ENCODE results near the gene ANO7.

Gene ANO7

DNA sequence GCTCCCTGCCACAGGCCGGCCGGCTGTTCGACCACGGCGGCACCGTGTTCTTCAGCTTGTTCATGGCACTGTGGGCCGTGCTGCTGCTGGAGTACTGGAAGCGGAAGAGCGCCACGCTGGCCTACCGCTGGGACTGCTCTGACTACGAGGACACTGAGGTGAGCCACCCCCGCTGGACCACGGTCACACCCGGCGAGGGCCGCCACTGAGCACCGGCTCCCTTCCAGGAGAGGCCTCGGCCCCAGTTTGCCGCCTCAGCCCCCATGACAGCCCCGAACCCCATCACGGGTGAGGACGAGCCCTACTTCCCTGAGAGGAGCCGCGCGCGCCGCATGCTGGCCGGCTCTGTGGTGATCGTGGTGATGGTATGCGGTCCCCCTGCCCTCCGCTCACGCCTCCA, 20.8 kb downstream of the ANO7 start:
- DNase-seq = no peak

DNA sequence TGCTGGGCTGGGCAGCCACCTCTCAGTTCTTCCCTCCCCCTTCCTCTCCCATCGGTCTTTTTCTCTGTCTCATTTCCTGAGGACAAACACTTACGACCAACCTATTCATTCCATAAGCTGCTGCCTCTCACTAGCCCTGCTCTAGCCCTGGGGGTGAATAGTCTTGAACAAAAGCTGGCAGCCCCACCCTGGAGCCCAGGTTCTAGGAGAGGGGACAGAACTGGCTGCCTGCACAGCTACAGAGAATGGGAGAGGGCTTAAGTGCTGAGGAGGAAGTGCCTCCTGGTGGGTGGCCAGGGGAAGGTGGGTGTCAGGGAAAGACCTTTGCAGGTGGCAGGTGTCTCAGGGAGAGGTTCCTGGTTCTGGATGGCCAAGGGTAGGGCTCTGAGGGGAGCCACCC, 22.8 kb downstream of the ANO7 start:
- DNase-seq = no peak

DNA sequence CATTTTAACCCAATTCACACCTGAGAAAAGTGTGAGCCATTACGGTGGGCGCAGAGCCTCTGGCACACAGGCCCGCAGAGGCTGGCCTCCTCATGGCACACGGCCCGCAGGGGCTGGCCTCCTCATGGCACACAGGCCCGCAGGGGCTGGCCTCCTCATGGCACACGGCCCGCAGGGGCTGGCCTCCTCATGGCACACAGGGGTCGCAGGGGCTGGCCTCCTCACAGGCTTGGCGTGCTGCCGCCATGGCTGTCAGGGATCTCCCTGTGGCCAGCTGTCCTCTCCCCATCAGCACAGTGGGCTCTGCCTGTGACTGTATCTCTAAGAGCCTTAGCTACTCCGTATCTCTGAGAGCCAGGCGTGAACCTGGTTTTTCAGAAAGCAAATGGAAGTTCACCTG, 24.6 kb downstream of the ANO7 start:
- DNase-seq = no peak

DNA sequence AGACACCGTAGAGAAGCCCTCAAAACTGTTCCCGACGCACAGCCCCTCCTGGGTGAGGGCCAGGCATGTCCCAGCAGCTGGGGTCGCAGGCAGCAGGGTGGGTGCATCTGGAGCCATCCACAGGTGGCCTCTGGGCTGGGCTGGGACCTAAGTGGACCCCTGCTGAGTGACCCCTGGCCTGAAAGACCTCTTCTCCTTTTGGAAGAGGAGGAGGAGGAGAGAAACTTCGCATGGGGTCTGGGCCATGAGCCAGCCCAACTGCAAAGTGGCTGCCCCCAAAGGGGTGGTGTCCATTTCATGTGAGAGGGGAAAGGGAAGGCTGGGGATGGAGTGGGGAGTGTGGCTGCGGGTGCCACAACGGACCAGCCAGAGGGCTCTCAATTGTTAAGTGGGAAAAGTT, 25.1 kb downstream of the ANO7 start:
- no peak for DNase-seq

DNA sequence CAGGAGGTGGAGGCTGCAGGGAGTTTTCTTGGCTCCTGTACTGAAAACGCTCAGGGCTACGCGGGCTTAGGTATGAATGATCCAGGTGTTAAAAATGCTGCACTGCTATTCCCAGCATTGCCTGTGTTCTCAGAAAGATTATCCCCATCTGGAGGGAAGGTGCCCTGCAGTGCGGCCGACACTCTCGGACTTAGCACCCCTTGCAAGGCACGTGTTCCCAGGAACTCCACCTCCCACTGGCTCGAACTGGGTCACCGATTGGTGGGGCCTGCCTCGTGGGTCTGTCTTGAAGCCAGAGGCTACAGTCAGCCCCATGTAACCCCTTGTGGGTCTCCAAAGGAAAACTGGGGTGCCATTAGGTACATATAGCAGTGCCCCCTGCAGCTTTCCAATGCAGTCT, 25.7 kb downstream of the ANO7 start:
- no peak for DNase-seq

DNA sequence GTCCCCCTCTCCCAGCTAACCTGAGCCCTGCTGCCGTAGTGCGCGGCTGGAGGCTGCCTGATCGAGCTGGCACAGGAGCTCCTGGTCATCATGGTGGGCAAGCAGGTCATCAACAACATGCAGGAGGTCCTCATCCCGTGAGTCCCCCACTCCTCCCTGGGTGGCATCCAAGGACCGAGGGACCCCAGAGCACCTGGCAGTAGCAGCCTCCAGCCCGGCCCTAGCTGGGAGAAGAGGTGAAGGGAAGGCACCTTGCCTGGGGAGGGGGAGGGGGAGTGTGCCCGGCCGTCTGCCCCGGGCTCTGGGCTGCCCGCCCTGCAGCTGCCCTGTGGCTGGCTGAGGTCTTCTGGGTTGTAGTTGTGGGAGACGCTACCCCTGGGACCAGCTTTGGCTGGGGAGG, 26.3 kb downstream of the ANO7 start:
- no peak for DNase-seq

DNA sequence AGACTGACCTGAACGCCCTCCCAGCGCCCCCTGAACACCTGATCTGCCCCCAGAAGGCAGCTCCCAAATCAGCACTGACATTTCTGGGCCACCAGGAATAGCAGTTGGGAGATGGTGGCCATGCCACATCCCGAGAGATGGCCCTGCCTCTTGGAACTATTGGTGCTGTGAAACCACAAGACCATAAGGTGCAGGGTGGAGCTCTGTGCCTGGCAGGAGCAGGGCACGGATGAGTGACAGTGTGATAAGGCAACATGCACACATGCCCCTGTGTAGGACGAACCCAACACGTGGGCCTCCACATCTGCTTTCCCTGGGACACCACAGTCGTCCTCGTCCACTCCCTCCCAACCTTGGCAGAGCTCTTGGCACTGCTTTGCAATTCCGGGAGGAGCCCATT, 26.9 kb downstream of the ANO7 start:
- DNase-seq = no peak

DNA sequence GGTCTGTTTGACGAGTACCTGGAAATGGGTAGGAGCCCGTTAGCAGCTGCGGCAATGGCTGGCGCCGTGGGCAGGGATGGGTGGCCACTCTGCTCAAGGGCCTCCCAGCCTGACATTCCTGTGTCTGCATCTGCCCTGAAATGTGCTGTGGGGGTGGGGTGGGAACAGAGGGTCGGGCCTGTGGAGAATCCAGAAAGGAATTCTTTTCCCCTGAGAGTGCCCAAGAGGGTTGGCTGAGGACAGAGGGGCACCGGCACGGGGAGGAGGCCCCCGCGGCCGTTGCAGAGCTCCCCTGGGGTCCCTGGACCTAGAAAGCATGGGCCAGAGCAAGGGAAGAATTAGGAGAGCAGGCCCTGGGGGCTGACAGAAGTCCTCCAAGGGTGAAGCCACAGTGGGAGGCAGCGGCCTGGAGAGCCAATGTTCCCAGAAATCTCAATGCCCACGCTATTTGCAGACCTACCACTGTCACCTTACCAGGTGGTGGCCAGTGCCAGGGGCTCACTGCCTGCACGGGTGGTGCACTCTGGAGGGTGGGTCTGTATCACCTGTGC, 27.8 kb downstream of the ANO7 start:
- no peak for DNase-seq

DNA sequence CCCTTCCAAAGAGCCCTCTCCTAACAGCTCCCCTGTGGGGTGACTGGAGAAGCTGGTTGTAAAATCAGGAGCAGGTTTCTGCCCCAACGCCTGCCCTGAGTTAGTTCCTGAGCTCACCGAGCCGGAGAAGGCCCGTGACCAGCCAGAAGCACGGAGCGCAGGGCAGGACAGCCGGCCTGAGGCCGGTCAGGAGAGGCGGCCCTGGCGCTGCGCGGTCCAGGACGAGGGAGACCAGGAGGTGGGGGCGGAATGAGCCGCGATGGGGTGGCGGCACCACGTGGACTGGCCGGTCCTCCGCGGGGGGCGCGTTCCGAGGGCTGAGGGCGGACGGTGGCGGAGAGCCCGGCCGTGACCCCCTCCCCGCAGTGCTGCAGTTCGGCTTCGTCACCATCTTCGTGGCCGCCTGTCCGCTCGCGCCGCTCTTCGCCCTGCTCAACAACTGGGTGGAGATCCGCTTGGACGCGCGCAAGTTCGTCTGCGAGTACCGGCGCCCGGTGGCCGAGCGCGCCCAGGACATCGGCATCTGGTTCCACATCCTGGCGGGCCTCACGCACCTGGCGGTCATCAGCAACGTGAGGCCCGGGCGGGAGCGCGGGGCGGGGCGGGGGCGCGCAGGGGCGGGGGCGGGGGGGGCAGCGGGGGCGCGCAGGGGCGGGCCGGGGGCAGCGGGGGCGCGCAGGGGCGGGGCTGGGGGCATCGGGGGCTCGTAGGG, 29.0 kb downstream of the ANO7 start:
- DNase-seq = peak; percentile 39

DNA sequence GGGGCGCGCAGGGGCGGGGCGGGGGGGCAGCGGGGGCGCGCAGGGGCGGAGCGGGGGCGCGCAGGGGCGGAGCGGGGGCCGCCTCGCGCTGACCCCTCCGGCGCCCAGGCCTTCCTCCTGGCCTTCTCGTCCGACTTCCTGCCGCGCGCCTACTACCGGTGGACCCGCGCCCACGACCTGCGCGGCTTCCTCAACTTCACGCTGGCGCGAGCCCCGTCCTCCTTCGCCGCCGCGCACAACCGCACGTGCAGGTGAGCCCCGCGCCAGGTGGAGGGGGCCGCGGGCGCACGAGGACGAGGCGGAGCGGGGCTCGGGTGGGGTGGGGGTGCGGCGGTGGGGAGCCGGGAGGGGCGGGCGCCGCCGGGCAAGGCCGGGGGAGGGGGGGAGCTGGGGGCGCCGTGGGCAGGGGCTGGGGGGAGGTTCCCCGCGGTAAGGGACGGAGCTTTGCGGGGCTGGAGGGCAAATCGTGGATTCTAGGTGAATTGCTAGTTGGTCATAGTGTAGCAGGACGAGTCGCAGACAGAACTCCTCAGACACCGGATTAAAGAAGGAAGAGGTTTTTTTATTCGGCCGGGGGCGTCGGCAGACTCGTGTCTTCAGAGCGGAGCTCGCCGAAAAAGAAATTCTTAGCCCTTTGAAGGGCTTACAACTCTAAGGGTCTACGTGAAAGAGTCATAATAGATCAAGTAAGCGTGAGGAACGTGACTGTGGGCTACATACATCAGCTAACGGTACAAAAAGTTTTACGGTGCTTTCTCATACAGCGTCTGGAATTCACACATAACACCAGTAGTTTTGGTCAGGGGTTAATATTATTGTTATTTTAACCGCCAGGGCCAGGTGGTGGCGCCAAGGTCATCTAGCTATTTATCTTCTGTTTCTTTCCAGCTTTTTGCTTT, 29.9 kb downstream of the ANO7 start:
- DNase-seq = peak; percentile 53

DNA sequence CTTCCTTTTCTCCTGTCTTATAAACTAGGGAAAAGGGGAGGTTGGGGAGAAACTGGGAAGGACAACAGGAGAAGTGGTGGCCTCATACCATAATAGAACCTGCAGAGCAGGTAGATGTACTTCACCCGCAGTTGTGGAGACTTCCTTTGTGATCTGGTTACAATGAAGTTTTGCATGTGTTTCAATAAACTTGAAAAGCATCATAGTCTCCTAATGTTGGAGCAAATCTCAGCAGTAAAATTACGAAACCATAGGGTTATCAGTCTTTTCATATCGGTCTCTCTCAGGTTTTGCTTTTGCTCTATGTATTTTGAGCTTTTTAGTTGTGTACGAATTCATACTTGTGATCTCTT, 30.5 kb downstream of the ANO7 start:
- DNase-seq = no peak

DNA sequence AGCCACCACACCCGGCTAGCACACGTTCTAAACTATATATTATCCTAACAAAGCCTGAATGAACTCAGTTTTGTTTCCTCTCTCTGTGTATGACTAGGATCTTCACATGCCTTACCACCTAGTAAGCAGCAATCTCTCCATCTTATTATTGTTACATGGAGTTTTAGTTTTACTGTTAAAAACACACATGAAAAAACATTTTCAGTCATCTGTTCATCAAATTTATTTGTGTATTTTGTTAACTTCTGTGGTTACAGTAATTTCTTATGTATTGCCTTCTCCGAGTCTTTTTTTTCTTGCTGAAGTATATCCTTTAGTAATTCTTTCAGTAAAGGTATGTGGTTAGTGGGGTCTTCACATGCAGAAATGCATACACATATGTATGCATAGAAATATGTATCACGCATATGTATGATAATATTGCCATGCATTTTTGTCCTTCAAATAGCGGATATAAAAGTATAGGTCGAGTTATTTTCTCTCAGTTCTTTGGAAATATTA, 31.4 kb downstream of the ANO7 start:
- no peak for DNase-seq

DNA sequence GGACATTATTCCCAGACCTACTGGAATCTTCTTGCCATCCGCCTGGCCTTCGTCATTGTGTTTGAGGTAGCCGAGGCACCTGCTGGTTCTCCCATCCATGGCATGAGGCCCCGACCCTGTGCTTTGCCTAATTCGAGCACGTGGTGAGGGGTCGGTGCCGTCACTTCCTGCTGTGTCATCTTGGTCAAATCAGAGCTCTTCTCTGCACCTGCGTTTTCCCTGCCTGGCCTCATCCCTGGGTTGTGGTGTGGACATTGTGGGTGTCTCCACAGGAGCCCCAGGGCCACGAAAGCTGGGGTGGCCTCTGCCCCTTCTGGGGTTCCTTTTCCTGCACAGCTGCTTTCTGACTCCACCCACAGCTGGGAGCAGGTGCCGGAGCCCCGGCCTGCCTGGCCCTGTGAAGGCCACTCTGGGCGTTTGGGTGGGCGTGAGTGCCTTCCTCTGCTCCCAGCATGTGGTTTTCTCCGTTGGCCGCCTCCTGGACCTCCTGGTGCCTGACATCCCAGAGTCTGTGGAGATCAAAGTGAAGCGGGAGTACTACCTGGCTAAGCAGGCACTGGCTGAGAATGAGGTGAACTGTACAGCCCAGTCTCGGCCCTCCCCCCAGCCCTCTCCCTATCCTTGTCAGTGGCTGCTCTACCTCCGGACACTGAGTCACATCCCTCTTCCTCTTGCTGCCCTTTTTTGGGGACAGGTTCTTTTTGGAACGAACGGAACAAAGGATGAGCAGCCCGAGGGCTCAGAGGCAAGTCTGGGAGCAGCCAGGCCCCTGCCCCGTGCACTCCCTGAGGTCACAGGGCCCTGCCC, 34.9 kb downstream of the ANO7 start:
- no peak for DNase-seq

DNA sequence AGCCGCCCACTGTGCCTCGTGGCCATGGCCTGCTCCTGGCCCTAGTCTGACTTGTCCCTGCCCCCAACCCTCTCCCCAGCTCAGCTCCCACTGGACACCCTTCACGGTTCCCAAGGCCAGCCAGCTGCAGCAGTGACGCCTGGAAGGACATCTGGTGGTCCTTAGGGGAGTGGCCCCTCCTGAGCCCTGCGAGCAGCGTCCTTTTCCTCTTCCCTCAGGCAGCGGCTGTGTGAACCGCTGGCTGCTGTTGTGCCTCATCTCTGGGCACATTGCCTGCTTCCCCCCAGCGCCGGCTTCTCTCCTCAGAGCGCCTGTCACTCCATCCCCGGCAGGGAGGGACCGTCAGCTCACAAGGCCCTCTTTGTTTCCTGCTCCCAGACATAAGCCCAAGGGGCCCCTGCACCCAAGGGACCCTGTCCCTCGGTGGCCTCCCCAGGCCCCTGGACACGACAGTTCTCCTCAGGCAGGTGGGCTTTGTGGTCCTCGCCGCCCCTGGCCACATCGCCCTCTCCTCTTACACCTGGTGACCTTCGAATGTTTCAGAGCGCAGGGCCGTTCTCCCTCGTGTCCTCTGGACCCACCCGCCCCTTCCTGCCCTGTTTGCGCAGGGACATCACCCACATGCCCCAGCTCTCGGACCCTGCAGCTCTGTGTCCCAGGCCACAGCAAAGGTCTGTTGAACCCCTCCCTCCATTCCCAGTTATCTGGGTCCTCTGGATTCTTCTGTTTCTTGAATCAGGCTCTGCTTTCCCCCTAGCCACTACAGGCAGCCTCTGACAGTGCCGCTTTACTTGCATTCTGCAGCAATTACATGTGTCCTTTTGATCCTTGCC, 35.8 kb downstream of the ANO7 start:
- peak; percentile 2 for DNase-seq

DNA sequence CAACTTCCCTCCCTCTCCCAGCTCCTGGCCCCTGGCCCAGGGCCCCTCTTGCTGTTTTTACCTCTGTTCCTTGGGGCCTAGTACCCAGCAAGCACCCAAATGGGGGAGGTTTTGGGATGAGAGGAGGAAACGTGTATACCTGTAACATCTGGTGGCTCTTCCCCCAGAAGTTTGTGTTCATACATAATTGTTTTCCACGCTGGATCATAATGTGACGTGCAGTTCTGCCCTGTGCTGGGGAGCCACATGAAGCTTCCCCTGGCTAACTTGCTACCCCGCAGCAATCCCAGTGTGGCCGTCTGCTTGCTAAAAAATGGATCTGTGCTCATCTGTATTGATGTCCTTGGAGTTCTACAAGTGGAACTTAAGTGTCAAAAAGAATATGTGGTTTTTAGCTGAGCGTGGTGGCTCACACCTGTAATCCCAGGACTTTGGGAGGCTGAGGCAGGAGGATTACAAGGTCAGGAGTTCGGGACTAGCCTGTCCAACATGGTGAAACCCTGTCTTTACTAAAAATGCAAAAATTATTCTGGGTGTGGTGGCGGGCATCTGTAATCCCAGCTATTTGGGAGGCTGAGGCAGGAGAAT, 36.5 kb downstream of the ANO7 start:
- no peak for DNase-seq

DNA sequence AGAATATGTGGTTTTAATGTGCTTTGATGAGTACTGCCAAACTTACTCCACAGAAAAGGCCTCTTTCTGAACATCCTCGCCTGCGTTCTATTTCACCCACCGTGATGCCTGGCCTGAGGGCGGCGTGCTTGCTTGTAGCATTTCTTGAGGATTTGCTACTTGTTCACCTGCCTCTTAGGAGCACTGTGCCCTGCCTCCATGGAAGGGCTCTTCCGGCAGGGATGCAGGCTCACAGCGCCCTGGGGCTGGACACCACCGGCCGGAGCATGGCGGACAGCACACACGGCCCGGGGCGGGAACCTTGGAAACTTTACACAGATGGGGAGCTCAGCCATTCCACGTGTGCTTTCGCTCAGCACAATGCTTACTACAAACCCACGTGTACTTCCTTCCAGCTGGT, 37.1 kb downstream of the ANO7 start:
- no peak for DNase-seq

DNA sequence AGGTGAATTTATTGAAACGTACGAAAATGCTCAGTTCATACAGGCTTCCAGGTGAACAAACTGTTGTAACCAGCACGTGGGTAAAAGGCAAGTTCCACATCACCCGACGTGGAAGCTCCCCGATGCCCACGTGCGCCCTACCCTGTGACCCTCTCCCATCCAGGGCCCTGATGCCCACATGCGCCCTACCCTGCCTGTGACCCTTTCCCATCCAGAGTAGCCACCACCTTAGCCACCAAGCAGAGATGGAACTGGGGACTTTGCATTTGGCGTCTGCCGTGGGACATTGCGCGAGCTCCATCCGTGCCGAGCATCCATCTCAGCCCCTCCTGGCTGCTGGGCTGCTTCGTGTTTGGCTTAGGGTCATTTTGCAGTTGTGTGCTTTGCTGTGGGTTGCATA, 37.5 kb downstream of the ANO7 start:
- no peak for DNase-seq

DNA sequence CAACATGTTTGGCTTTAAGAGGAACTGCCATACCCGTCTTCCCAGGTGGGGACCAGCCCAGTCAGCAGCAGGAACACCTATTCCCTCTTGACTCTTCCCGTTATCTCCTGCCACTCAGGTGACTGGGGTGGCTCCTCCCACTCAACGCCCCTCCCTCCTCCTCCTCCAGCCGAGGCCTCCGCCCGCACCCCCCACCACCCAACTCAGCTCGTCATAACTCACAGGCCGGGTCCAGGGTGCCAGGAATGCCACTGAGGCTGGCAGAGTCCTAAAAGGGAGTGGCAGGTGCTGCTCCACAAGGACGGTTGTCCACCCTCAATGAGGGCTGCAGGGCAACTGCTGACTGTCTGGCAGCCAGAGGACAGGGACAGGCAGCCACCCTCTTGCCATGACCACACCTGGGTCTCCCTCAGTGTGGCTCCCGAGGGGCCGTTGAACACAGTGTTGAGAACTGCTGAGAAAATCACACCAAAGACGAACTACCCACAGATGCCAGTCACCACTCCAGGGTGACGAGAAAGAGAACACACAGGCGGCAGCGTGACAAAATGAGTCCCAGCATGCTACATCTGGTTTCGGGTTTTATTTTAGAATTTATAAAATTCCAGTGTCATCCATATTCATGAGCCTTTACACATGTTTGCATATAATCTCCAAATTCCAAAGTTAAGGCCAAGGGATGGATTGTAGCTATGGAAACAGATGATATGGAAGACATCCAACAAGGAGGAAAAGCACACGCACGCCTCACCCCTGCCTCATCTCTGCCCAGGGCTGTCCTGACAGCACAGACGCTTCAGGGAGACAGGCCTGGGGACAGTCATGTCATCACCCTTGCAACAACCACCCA, 38.5 kb downstream of the ANO7 start:
- DNase-seq = no peak

DNA sequence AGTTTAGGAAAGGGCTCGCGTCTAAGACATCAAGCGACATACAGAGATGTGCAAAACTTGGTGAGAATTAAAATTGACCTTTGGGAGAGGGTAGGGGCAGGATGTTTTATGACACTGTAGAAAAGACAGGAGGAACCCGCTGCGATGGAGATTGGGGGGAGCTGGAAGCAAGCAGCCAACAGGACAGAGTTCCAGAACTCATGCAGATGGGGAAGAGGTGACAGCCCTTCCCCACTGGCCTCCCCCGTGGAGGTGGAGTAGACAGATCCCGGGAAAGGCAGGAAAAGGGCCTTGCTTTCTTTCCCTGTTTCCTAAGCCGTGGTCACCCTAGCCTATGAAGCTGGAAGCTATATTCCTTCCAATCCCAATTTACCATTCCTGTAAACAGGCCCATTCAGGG, 39.1 kb downstream of the ANO7 start:
- DNase-seq = no peak

DNA sequence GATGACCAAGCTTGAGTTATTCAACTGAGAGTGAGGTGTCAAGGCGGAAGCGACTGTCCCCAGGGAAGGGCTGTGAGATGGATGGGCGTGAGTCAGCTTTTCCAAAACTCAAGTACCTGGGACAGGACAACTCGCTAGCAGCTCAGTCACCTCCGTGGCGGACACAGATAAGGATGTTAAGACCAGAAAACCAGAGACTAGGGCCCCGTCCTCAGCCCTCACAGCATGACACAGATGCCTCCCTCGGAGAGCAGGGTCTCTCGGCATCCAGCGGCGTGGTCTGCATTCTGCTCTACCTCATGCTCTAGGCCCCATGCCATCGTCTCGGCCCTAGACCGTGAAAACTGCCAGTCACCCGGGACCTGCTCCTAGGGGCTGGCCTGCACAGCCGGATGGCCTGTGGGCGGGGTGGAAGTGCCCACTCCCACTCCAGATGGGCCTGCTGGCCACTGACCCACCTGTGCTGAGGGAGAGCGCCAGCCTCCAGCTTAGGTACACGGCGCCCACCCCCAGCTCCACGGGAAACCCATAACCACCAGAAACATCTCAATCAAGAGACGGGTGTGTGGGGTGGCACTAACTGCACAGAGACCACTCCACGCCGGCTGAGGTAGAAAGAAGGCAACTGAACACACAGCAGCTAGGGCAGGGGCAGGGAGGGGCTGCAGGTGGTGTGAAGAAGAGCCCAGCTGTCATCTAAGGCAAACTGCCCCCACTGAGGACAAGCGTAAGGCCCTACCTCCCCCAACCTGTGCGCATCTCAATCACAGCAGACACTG, 39.8 kb downstream of the ANO7 start:
- no peak for DNase-seq

All from inflammatory macrophage treated with lipopolysaccharide for 4 hours (primary cell).